HG03378 (cell line): ENCODE results near the gene PRIM2.
"Not testable (repeated sequence)": the region's sequence is repeated elsewhere in the genome, so short reads cannot be mapped to it uniquely, and the experiment has no call there.

Source experiments
- ATAC-seq: cut with Tn5 transposase; IDR thresholded peaks from one replicate; pipeline ENCODE4 v1.9.1; 2021; ENCODE audit warnings: mild to moderate bottlenecking, moderate library complexity; ENCODE audit not compliant: unreplicated experiment

The PRIM2 gene

GRCh38 chr6:57362340-57362739 lies 44.9 kb downstream of the PRIM2 start:
- not testable (repeated sequence) for ATAC-seq

GRCh38 chr6:57365076-57365583 lies 47.7 kb downstream of the PRIM2 start:
- ATAC-seq: not testable (repeated sequence)

GRCh38 chr6:57368965-57369731 lies 51.7 kb downstream of the PRIM2 start:
- ATAC-seq: not testable (repeated sequence)

GRCh38 chr6:57371779-57372178 lies 54.3 kb downstream of the PRIM2 start:
- not testable (repeated sequence) for ATAC-seq

- not testable (repeated sequence) for ATAC-seq
Observed at GRCh38 chr6:57374764-57375163, 57.3 kb downstream of the PRIM2 start.

- ATAC-seq: not testable (repeated sequence)
Observed at GRCh38 chr6:57376083-57376482, 58.7 kb downstream of the PRIM2 start.

- ATAC-seq: peak; percentile 67
Observed at GRCh38 chr6:57389038-57389592, 71.7 kb downstream of the PRIM2 start.

GRCh38 chr6:57390818-57391217 lies 73.4 kb downstream of the PRIM2 start:
- ATAC-seq: not testable (repeated sequence)

- ATAC-seq: not testable (repeated sequence)
Observed at GRCh38 chr6:57392047-57392446, 74.6 kb downstream of the PRIM2 start.

- not testable (repeated sequence) for ATAC-seq
Observed at GRCh38 chr6:57419341-57419740, 101.9 kb downstream of the PRIM2 start.

GRCh38 chr6:57421503-57421902 lies 104.1 kb downstream of the PRIM2 start:
- ATAC-seq: peak; percentile 67

- no peak for ATAC-seq
Observed at GRCh38 chr6:57423468-57423867, 106.0 kb downstream of the PRIM2 start.

- not testable (repeated sequence) for ATAC-seq
Observed at GRCh38 chr6:57431742-57432141, 114.3 kb downstream of the PRIM2 start.

GRCh38 chr6:57432157-57432556 lies 114.7 kb downstream of the PRIM2 start:
- ATAC-seq: no peak

GRCh38 chr6:57432919-57433684 lies 115.7 kb downstream of the PRIM2 start:
- ATAC-seq: peak; percentile 66

GRCh38 chr6:57433790-57434189 lies 116.4 kb downstream of the PRIM2 start:
- ATAC-seq: not testable (repeated sequence)

GRCh38 chr6:57434944-57435343 lies 117.5 kb downstream of the PRIM2 start:
- no peak for ATAC-seq

- no peak for ATAC-seq
Observed at GRCh38 chr6:57435475-57436160, 118.2 kb downstream of the PRIM2 start.

GRCh38 chr6:57440735-57441134 lies 123.3 kb downstream of the PRIM2 start:
- not testable (repeated sequence) for ATAC-seq

- not testable (repeated sequence) for ATAC-seq
Observed at GRCh38 chr6:57442133-57442532, 124.7 kb downstream of the PRIM2 start.

GRCh38 chr6:57443181-57443580 lies 125.8 kb downstream of the PRIM2 start:
- not testable (repeated sequence) for ATAC-seq
